Trophoblast cell (in vitro differentiated cells and primary cell): Measurements from ENCODE around the gene BSN.

Source experiments
- DNase-seq, 2 donors: peaks; one replicate each; pipeline ENCODE4 v3.0.0-alpha.2; 2016
- H2AFZ ChIP-seq: 2 replicates; pipeline ENCODE4 v1.6.1; 2013; ENCODE audit warnings: low read length, moderate library complexity, mild to moderate bottlenecking; ENCODE audit not compliant: insufficient read depth, poor library complexity
- H2AK5ac ChIP-seq: 2 replicates; pipeline ENCODE4 v1.6.1; 2013; ENCODE audit warnings: mild to moderate bottlenecking, low read length
- H2BK120ac ChIP-seq: 2 replicates; pipeline ENCODE4 v1.6.1; 2013; ENCODE audit warnings: low read length, mild to moderate bottlenecking, moderate library complexity; ENCODE audit not compliant: insufficient read depth, poor library complexity
- H2BK12ac ChIP-seq: 2 replicates; pipeline ENCODE4 v1.6.1; 2013; ENCODE audit warnings: mild to moderate bottlenecking, low read length, moderate library complexity
- H2BK5ac ChIP-seq: 2 replicates; pipeline ENCODE4 v1.6.1; 2013; ENCODE audit warnings: low read length, low read depth, moderate library complexity, mild to moderate bottlenecking; ENCODE audit not compliant: poor library complexity
- H3K14ac ChIP-seq: 2 replicates; pipeline ENCODE4 v1.6.1; 2013; ENCODE audit warnings: mild to moderate bottlenecking, low read length
- H3K18ac ChIP-seq: 2 replicates; pipeline ENCODE4 v1.6.1; 2013; ENCODE audit warnings: mild to moderate bottlenecking, low read length
- H3K23ac ChIP-seq: 2 replicates; pipeline ENCODE4 v1.6.1; 2013; ENCODE audit warnings: low read length
- H3K27ac ChIP-seq: 2 replicates; pipeline ENCODE4 v1.5.1; 2013; ENCODE audit warnings: low read depth, mild to moderate bottlenecking, inconsistent platforms, low read length, moderate library complexity
- H3K27me3 ChIP-seq: 2 replicates; pipeline ENCODE4 v1.6.1; 2013; ENCODE audit warnings: inconsistent platforms, mild to moderate bottlenecking, low read length, moderate library complexity; ENCODE audit not compliant: insufficient read depth
- H3K36me3 ChIP-seq, 2 experiments: 1 replicate in 1 of 2; 2 replicates in 1 of 2; pipeline ENCODE4 v1.6.1; 2013; ENCODE audit warnings: low read length in 2 of 2, mild to moderate bottlenecking in 2 of 2, moderate library complexity in 1 of 2; ENCODE audit not compliant: insufficient read depth in 2 of 2, control insufficient read depth in 1 of 2
- H3K4ac ChIP-seq: 2 replicates; pipeline ENCODE4 v1.6.1; 2013; ENCODE audit warnings: low read depth, mild to moderate bottlenecking, low read length, moderate library complexity
- H3K4me1 ChIP-seq, 2 experiments: 1 replicate in 1 of 2; 2 replicates in 1 of 2; pipeline ENCODE4 v1.6.1; 2013; ENCODE audit warnings: low read length in 2 of 2, mild to moderate bottlenecking in 2 of 2, moderate library complexity in 1 of 2; ENCODE audit not compliant: insufficient read depth in 2 of 2, control insufficient read depth in 1 of 2
- H3K4me2 ChIP-seq: 2 replicates; pipeline ENCODE4 v1.6.1; 2013; ENCODE audit warnings: inconsistent platforms, mild to moderate bottlenecking, low read length, moderate library complexity
- H3K4me3 ChIP-seq: 2 replicates; pipeline ENCODE4 v1.5.1; 2013; ENCODE audit warnings: mild to moderate bottlenecking, low read depth, low read length, inconsistent platforms
- H3K79me1 ChIP-seq: one replicate; pipeline ENCODE4 v1.6.1; 2013; ENCODE audit warnings: low read length
- H3K79me2 ChIP-seq: 2 replicates; pipeline ENCODE4 v1.6.1; 2013; ENCODE audit warnings: low read length, mild to moderate bottlenecking; ENCODE audit not compliant: control insufficient read depth, insufficient read depth, poor library complexity
- H3K9ac ChIP-seq: 2 replicates; pipeline ENCODE4 v1.6.1; 2013; ENCODE audit warnings: mild to moderate bottlenecking, low read length
- H3K9me3 ChIP-seq: 2 replicates; pipeline ENCODE4 v1.6.1; 2013; ENCODE audit warnings: low read depth, mild to moderate bottlenecking, control low read depth, inconsistent platforms, low read length; ENCODE audit not compliant: insufficient read depth
- H4K12ac ChIP-seq: 2 replicates; pipeline ENCODE4 v1.6.1; 2013; ENCODE audit warnings: low read depth, mild to moderate bottlenecking, low read length, moderate library complexity
- H4K8ac ChIP-seq: 2 replicates; pipeline ENCODE4 v1.6.1; 2013; ENCODE audit warnings: low read depth, mild to moderate bottlenecking, low read length, moderate library complexity
- H4K91ac ChIP-seq: one replicate; pipeline ENCODE4 v1.6.1; 2013; ENCODE audit warnings: low read depth, mild to moderate bottlenecking, low read length, moderate library complexity
- WGBS: extraction: QIAGEN DNeasy Blood & Tissue Kit; methylation state at CpG from one replicate; pipeline ENCODE4 v1.1.7; 2013; ENCODE audit warnings: missing lambda C conversion rate; ENCODE audit not compliant: insufficient read length, insufficient coverage; ENCODE audit errors: extremely low coverage; 5-methylcytosine and 5-hydroxymethylcytosine counted together

Gene BSN

GRCh38 chr3:49664300-49664699 is 110.0 kb downstream of the BSN start:
- Histone ChIP-seq H3K79me2 (no peaks in the 10 kb centered on the region), H3K4me3 (no peak overlapping the region), H3K27ac (no peak overlapping the region), H3K18ac (no peak overlapping the region), H2AK5ac (no peak overlapping the region), H3K79me1 (peaks cover 3% of the 10 kb centered on the region), H2BK5ac (no peak overlapping the region), H4K8ac (no peak overlapping the region), H3K4ac (no peak overlapping the region), H4K12ac (no peak overlapping the region), H3K9ac (no peak overlapping the region), H2BK120ac (no peak overlapping the region), H3K23ac (no peak overlapping the region), H3K4me1 (peaks cover 9 to 10% of the 10 kb centered on the region in 2 experiments), H3K14ac (no peak overlapping the region), H3K36me3 (no peaks in the 10 kb centered on the region), H3K9me3 (peaks cover 3% of the 10 kb centered on the region), H3K4me2 (no peak overlapping the region), H2BK12ac (no peak overlapping the region), H4K91ac (no peak overlapping the region), H3K27me3 (no peaks in the 10 kb centered on the region), H2AFZ (no peak overlapping the region)
- no peak for DNase-seq
- WGBS: no CpG with 5 or more reads among the region's 11 CpGs

GRCh38 chr3:49665822-49666519 is 111.7 kb downstream of the BSN start:
- H3K79me1 ChIP-seq: peaks cover 3% of the 10 kb centered on the region
- H3K23ac ChIP-seq: no peak overlapping the region
- H3K4me1 ChIP-seq: peaks cover 12 to 13% of the 10 kb centered on the region in 2 experiments
- no peak overlapping the region for H3K9ac ChIP-seq
- DNase-seq: no peak
- no peak overlapping the region for H4K8ac ChIP-seq
- no peak overlapping the region for H2BK120ac ChIP-seq
- WGBS: no CpG with 5 or more reads among the region's 6 CpGs
- no peak overlapping the region for H2AK5ac ChIP-seq
- no peak overlapping the region for H4K91ac ChIP-seq
- H2AFZ ChIP-seq: no peak overlapping the region
- H3K27ac ChIP-seq: no peak overlapping the region
- H3K4ac ChIP-seq: no peak overlapping the region
- no peaks in the 10 kb centered on the region for H3K79me2 ChIP-seq
- H3K14ac ChIP-seq: no peak overlapping the region
- H3K18ac ChIP-seq: no peak overlapping the region
- no peaks in the 10 kb centered on the region for H3K36me3 ChIP-seq
- H3K4me3 ChIP-seq: no peak overlapping the region
- no peak overlapping the region for H2BK12ac ChIP-seq
- H4K12ac ChIP-seq: no peak overlapping the region
- H2BK5ac ChIP-seq: no peak overlapping the region
- no peaks in the 10 kb centered on the region for H3K27me3 ChIP-seq
- H3K4me2 ChIP-seq: no peak overlapping the region
- peaks cover 3% of the 10 kb centered on the region for H3K9me3 ChIP-seq

- Histone ChIP-seq H3K4me3 (no peak overlapping the region), H3K4me1 (peaks cover 12 to 13% of the 10 kb centered on the region in 2 experiments), H3K79me1 (peaks cover 3% of the 10 kb centered on the region), H3K18ac (no peak overlapping the region), H3K23ac (no peak overlapping the region), H3K79me2 (no peaks in the 10 kb centered on the region), H2AFZ (no peak overlapping the region), H4K91ac (no peak overlapping the region), H3K27me3 (no peaks in the 10 kb centered on the region), H4K8ac (no peak overlapping the region), H2BK12ac (no peak overlapping the region), H3K4ac (no peak overlapping the region), H2BK120ac (no peak overlapping the region), H2AK5ac (no peak overlapping the region), H3K27ac (no peak overlapping the region), H3K36me3 (no peaks in the 10 kb centered on the region), H2BK5ac (no peak overlapping the region), H3K4me2 (no peak overlapping the region), H3K14ac (no peak overlapping the region), H3K9me3 (no peaks in the 10 kb centered on the region), H4K12ac (no peak overlapping the region), H3K9ac (no peak overlapping the region)
- DNase-seq: no peak
- WGBS: no CpG with 5 or more reads among the region's 8 CpGs
These were observed 112.3 kb downstream of the BSN start for GRCh38 chr3:49666592-49666991.

GRCh38 chr3:49667701-49668413 is 113.6 kb downstream of the BSN start:
- Histone ChIP-seq H2BK5ac (no peak overlapping the region), H2BK120ac (no peak overlapping the region), H3K4me1 (peaks cover 12 to 13% of the 10 kb centered on the region in 2 experiments), H4K12ac (no peak overlapping the region), H3K4ac (no peak overlapping the region), H3K79me1 (peaks cover 3% of the 10 kb centered on the region), H2BK12ac (peak overlapping the region; percentile 17), H3K27me3 (no peaks in the 10 kb centered on the region), H3K36me3 (no peaks in the 10 kb centered on the region), H3K18ac (no peak overlapping the region), H3K79me2 (no peaks in the 10 kb centered on the region), H2AFZ (no peak overlapping the region), H3K27ac (no peak overlapping the region), H2AK5ac (no peak overlapping the region), H3K9me3 (no peaks in the 10 kb centered on the region), H3K4me2 (no peak overlapping the region), H3K4me3 (peak overlapping the region; percentile 10), H4K8ac (no peak overlapping the region), H3K23ac (no peak overlapping the region), H4K91ac (no peak overlapping the region), H3K14ac (no peak overlapping the region), H3K9ac (no peak overlapping the region)
- no peak for DNase-seq
- no CpG with 5 or more reads among the region's 25 CpGs for WGBS
